Measurements from ENCODE around the gene PMPCA. TPM values are rescaled to one million over a fixed set of nuclear protein-coding genes. Genes with fewer than 3 reads are reported as not detected.

The PMPCA gene
- total and polyA plus RNA-seq, 2 donors (not counting 3 experiments of a cell fraction or from before 2014, with no cell fraction given), result 69.0 to 75.3 TPM

DNA sequence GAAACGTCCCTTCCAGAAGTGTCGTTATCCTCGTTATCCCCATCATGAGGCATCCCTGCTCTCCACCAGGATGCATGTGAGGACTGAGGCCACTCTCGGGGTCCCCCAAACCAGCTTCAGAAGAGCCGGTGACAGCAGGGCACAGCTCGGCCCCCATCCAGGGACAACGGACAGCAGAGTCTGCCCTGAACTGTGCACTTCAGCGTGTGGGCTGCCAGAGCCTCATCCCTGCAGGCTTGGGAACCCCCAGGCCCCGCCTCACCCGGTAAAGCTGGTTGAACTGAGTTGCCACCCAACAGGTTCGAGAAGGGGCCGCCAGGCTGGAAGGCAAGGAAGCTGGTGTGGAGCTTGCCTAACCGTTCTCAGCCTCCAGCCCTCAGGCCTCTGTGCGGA, 36.3 kb upstream of the PMPCA start:
- DNase-seq (ENCODE audit: low read depth, low spot score) (no peak), FAIRE-seq (no peak)
- no peak overlapping the region for H3K4me3 ChIP-seq (replicated peaks in 1 of 3; ENCODE audit: insufficient read depth in 1 of 3, low read depth in 1 of 3, low read length in 3 of 3)
- H3K27ac ChIP-seq (ENCODE audit: insufficient read depth, low read depth, low read length), result no peak overlapping the region
- no peaks in the 10 kb centered on the region for H3K27me3 ChIP-seq (ENCODE audit: control insufficient read depth in 2 of 2, insufficient read depth in 2 of 2, low read length in 2 of 2)
- intact Hi-C loops (cut with micrococcal nuclease) (no loop called here), dilution Hi-C loops (cut with MboI; ENCODE audit: extremely low pct_ligation_motif_present, low sequenced_read_pairs) (no loop called here)
- ChIA-PET POLR2A (no interaction called here), CTCF (no interaction called here)
- no peaks in the 10 kb centered on the region for H4K20me1 ChIP-seq (replicated peaks; ENCODE audit: control insufficient read depth, extremely low read depth, insufficient read depth, low read length)
- no peak overlapping the region for H2AFZ ChIP-seq (ENCODE audit: low read depth, low read length)
- no TSS peak for BruUV-seq (replicated peaks)
- H3K4me1 ChIP-seq (ENCODE audit: control insufficient read depth, extremely low read depth, insufficient read depth, low read length), result no peaks in the 10 kb centered on the region
- no peak overlapping the region for H3K4me2 ChIP-seq (ENCODE audit: insufficient read depth, low read length)
- no peaks in the 10 kb centered on the region for H3K9me1 ChIP-seq (replicated peaks; ENCODE audit: control insufficient read depth, extremely low read depth, insufficient read depth, low read length)
- H3K9ac ChIP-seq (replicated peaks; ENCODE audit: extremely low read depth, insufficient read depth, low read length), result no peak overlapping the region
- H3K79me2 ChIP-seq (ENCODE audit: control insufficient read depth, insufficient read depth, low read length), result no peaks in the 10 kb centered on the region
- peaks cover 2 to 5% of the 10 kb centered on the region in 2 experiments for H3K36me3 ChIP-seq (ENCODE audit: control insufficient read depth in 2 of 2, extremely low read depth in 1 of 2, insufficient read depth in 2 of 2, low read length in 2 of 2)
- no peak for TF ChIP-seq EZH2 (IDR thresholded peaks at IDR 0.05; ENCODE audit: borderline replicate concordance, low read depth, low read length, severe bottlenecking)
- no peak for TF ChIP-seq MAX (IDR thresholded peaks at IDR 0.05; ENCODE audit: insufficient read depth, insufficient read length)
- TF ChIP-seq FOS (IDR thresholded peaks at IDR 0.05; ENCODE audit: borderline replicate concordance, insufficient read depth, low read length), result no peak
- no peak for TF ChIP-seq POLR2A (IDR thresholded peaks at IDR 0.05; ENCODE audit: low read depth, low read length)
- TF ChIP-seq, protein P1, sequence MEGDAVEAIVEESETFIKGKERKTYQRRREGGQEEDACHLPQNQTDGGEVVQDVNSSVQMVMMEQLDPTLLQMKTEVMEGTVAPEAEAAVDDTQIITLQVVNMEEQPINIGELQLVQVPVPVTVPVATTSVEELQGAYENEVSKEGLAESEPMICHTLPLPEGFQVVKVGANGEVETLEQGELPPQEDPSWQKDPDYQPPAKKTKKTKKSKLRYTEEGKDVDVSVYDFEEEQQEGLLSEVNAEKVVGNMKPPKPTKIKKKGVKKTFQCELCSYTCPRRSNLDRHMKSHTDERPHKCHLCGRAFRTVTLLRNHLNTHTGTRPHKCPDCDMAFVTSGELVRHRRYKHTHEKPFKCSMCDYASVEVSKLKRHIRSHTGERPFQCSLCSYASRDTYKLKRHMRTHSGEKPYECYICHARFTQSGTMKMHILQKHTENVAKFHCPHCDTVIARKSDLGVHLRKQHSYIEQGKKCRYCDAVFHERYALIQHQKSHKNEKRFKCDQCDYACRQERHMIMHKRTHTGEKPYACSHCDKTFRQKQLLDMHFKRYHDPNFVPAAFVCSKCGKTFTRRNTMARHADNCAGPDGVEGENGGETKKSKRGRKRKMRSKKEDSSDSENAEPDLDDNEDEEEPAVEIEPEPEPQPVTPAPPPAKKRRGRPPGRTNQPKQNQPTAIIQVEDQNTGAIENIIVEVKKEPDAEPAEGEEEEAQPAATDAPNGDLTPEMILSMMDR (IDR thresholded peaks at IDR 0.05; ENCODE audit: extremely low read depth in 1 of 2, insufficient read depth in 1 of 2, low read depth in 1 of 2, low read length in 2 of 2), result no peak
- no peak for TF ChIP-seq JUN (IDR thresholded peaks at IDR 0.05; ENCODE audit: borderline replicate concordance, insufficient read depth, insufficient read length, low read depth)
- TF ChIP-seq MYC (IDR thresholded peaks at IDR 0.05; ENCODE audit: low read depth, low read length), result no peak
- TF ChIP-seq POLR2AphosphoS5 (IDR thresholded peaks at IDR 0.05; ENCODE audit: insufficient read depth, low read depth, low read length), result no peak
- no peak for TF ChIP-seq GATA2 (IDR thresholded peaks at IDR 0.05; ENCODE audit: insufficient read depth, insufficient read length, low read depth, low read length)
- no peaks in the 10 kb centered on the region for H3K9me3 ChIP-seq (replicated peaks; ENCODE audit: control insufficient read depth, insufficient read depth, low read length)

Data from endothelial cell of umbilical vein (primary cell).